IMR-90 (cell line): ENCODE data around the gene COA5. TPM values are rescaled to one million over a fixed set of nuclear protein-coding genes. Genes with fewer than 3 reads are reported as not detected.

Experiments used
- ATAC-seq: fragments of 200-7000 bp; cut with Tn5 transposase; 2 replicates; pipeline ENCODE4 v1.9.1; 2020; ENCODE audit warnings: low read depth, mild to moderate bottlenecking, moderate library complexity
- BruUV-seq: library from RNA; stranded (reverse); fragments of 400-500 nt; replicated peaks from 2 replicates; lab custom pipeline; 2021; lab: Mats Ljungman, UMichigan
- CTCF ChIA-PET: fragments of 300-600 bp; formaldehyde crosslinking; extraction: SDS; loops from one replicate; lab custom pipeline; 2021; ENCODE audit warnings: antibody characterized with exemption; lab: Yijun Ruan, JAX
- POLR2A ChIA-PET: fragments of 300-600 bp; sonication (Branson Sonifier 250); formaldehyde crosslinking; loops from one replicate; lab custom pipeline; 2022; ENCODE audit warnings: antibody characterized with exemption; ENCODE audit not compliant: unreplicated experiment; lab: Charles Lee
- DNase-seq: peaks from one replicate; pipeline ENCODE4 v3.0.0; 2013
- H2AFZ ChIP-seq: replicated peaks from 2 replicates; pipeline ENCODE3; 2013; ENCODE audit warnings: low read length, mild to moderate bottlenecking; ENCODE audit not compliant: poor library complexity
- H2AK5ac ChIP-seq: 2 replicates; pipeline ENCODE4 v1.6.1; 2013; ENCODE audit warnings: low read depth, low read length, inconsistent platforms
- H2AK9ac ChIP-seq: replicated peaks from 2 replicates; pipeline ENCODE3; 2013; ENCODE audit warnings: mild to moderate bottlenecking, low read depth, low read length, moderate library complexity; ENCODE audit not compliant: poor library complexity
- H2BK120ac ChIP-seq: 2 replicates; pipeline ENCODE4 v1.6.1; 2013; ENCODE audit warnings: low read depth, low read length, inconsistent platforms
- H2BK15ac ChIP-seq: 3 replicates; pipeline ENCODE4 v1.6.1; 2013; ENCODE audit warnings: low read depth, low read length, inconsistent platforms
- H2BK20ac ChIP-seq: 2 replicates; pipeline ENCODE4 v1.6.1; 2013; ENCODE audit warnings: low read depth, mild to moderate bottlenecking, inconsistent platforms, low read length, moderate library complexity
- H2BK5ac ChIP-seq: 2 replicates; pipeline ENCODE4 v1.6.1; 2013; ENCODE audit warnings: mild to moderate bottlenecking, low read depth, low read length, inconsistent platforms; ENCODE audit not compliant: poor library complexity, severe bottlenecking
- H3K14ac ChIP-seq: replicated peaks from 2 replicates; pipeline ENCODE4 v1.6.1; 2013; ENCODE audit warnings: low read depth, low read length, inconsistent platforms
- H3K18ac ChIP-seq: 2 replicates; pipeline ENCODE4 v1.6.1; 2013; ENCODE audit warnings: low read depth, low read length, control low read depth
- H3K23ac ChIP-seq: 2 replicates; pipeline ENCODE4 v1.6.1; 2013; ENCODE audit warnings: low read depth, low read length, inconsistent platforms
- H3K27ac ChIP-seq: 2 replicates; pipeline ENCODE4 v1.5.1; 2013; ENCODE audit warnings: mild to moderate bottlenecking, control low read depth, low read length; ENCODE audit not compliant: insufficient read depth
- H3K27me3 ChIP-seq: 2 replicates; pipeline ENCODE4 v1.6.1; 2013; ENCODE audit warnings: low read length; ENCODE audit not compliant: control insufficient read depth, insufficient read depth
- H3K36me3 ChIP-seq: 2 replicates; pipeline ENCODE4 v1.6.1; 2013; ENCODE audit warnings: low read length, mixed read lengths; ENCODE audit not compliant: control insufficient read depth, insufficient read depth
- H3K4ac ChIP-seq: 2 replicates; pipeline ENCODE4 v1.6.1; 2013; ENCODE audit warnings: low read depth, low read length, inconsistent platforms
- H3K4me1 ChIP-seq: 2 replicates; pipeline ENCODE4 v1.6.1; 2013; ENCODE audit warnings: low read length, mixed read lengths; ENCODE audit not compliant: control insufficient read depth, insufficient read depth
- H3K4me2 ChIP-seq: 2 replicates; pipeline ENCODE4 v1.6.1; 2013; ENCODE audit warnings: low read depth, mild to moderate bottlenecking, control low read depth, low read length, moderate library complexity
- H3K4me3 ChIP-seq: 2 replicates; pipeline ENCODE4 v1.5.1; 2013; ENCODE audit warnings: low read depth, mild to moderate bottlenecking, control low read depth, low read length, moderate library complexity; ENCODE audit not compliant: insufficient read depth
- H3K56ac ChIP-seq: 2 replicates; pipeline ENCODE4 v1.6.1; 2013; ENCODE audit warnings: low read length, inconsistent platforms; ENCODE audit not compliant: insufficient read depth; ENCODE audit errors: extremely low read depth
- H3K79me1 ChIP-seq, 2 experiments: 2 replicates each; pipeline ENCODE4 v1.6.1; 2013; ENCODE audit warnings: low read length in 2 of 2, inconsistent platforms in 1 of 2, low read depth in 1 of 2
- H3K9ac ChIP-seq: 2 replicates; pipeline ENCODE4 v1.6.1; 2013; ENCODE audit warnings: low read depth, low read length, control low read depth
- H3K9me1 ChIP-seq: 2 replicates; pipeline ENCODE4 v1.6.1; 2013; ENCODE audit warnings: low read length, inconsistent platforms; ENCODE audit not compliant: insufficient read depth
- H3K9me3 ChIP-seq: 2 replicates; pipeline ENCODE4 v1.6.1; 2013; ENCODE audit warnings: low read length; ENCODE audit not compliant: control insufficient read depth, insufficient read depth
- H4K20me1 ChIP-seq: 2 replicates; pipeline ENCODE4 v1.6.1; 2013; ENCODE audit warnings: low read length, inconsistent platforms; ENCODE audit not compliant: insufficient read depth
- H4K5ac ChIP-seq: 2 replicates; pipeline ENCODE4 v1.6.1; 2013; ENCODE audit warnings: mild to moderate bottlenecking, low read depth, low read length, control low read depth
- H4K8ac ChIP-seq, 2 experiments: 2 replicates each; pipeline ENCODE4 v1.6.1; 2013; ENCODE audit warnings: low read depth in 2 of 2, low read length in 2 of 2, control low read depth in 1 of 2, inconsistent platforms in 1 of 2
- H4K91ac ChIP-seq: 2 replicates; pipeline ENCODE4 v1.6.1; 2013; ENCODE audit warnings: low read depth, low read length, inconsistent platforms; ENCODE audit not compliant: insufficient read depth
- BHLHE40 ChIP-seq: fragments of 150-350 bp; IDR thresholded peaks from 2 replicates; pipeline ENCODE4 v1.6.1; 2016; ENCODE audit warnings: mild to moderate bottlenecking, low read depth, low read length
- CEBPB ChIP-seq: IDR thresholded peaks from 2 replicates; pipeline ENCODE4 v1.6.1; 2012; ENCODE audit warnings: low read depth, low read length, improper control_type of control experiment
- CHD1 ChIP-seq: IDR thresholded peaks from 2 replicates; pipeline ENCODE4 v1.6.1; 2012; ENCODE audit warnings: low read depth, low read length, improper control_type of control experiment
- FOS ChIP-seq: fragments of 150-350 bp; IDR thresholded peaks from 2 replicates; pipeline ENCODE4 v1.6.1; 2016; ENCODE audit warnings: low read depth, low read length
- MXI1 ChIP-seq: IDR thresholded peaks from 2 replicates; pipeline ENCODE4 v1.6.1; 2012; ENCODE audit warnings: low read depth, mild to moderate bottlenecking, low read length, moderate library complexity, borderline replicate concordance
- NFE2L2 ChIP-seq: fragments of 150-350 bp; IDR thresholded peaks from 2 replicates; pipeline ENCODE4 v1.6.1; 2016; ENCODE audit warnings: low read depth, mild to moderate bottlenecking, low read length
- POLR2A ChIP-seq: IDR thresholded peaks from 2 replicates; pipeline ENCODE4 v1.6.1; 2012; ENCODE audit warnings: mild to moderate bottlenecking, low read depth, low read length
- RAD21 ChIP-seq: IDR thresholded peaks from 2 replicates; pipeline ENCODE4 v1.6.1; 2012; ENCODE audit warnings: low read length, improper control_type of control experiment
- RCOR1 ChIP-seq: IDR thresholded peaks from 2 replicates; pipeline ENCODE4 v1.6.1; 2012; ENCODE audit warnings: mild to moderate bottlenecking, low read length, improper control_type of control experiment; ENCODE audit not compliant: insufficient replicate concordance
- USF2 ChIP-seq: fragments of 150-350 bp; IDR thresholded peaks from 2 replicates; pipeline ENCODE4 v1.6.1; 2017; ENCODE audit warnings: mild to moderate bottlenecking, antibody characterized with exemption, low read length, low read depth
- WGBS, 2 experiments: methylation state at CpG; one replicate each; pipeline versions ENCODE4 v1.1.5 to v1.1.7; 2013; ENCODE audit warnings: missing lambda C conversion rate in 2 of 2; ENCODE audit not compliant: insufficient read length in 1 of 2; ENCODE audit errors: extremely low coverage in 2 of 2; 5-methylcytosine and 5-hydroxymethylcytosine counted together
- dilution Hi-C: fragments of 300-500 bp; cut with HindIII; formaldehyde crosslinking; loops from one replicate; pipeline ENCODE4 v1.14.3; 2018; ENCODE audit warnings: low sequenced_read_pairs; ENCODE audit not compliant: unreplicated experiment
- in situ Hi-C: fragments of 300-500 bp; cut with MboI; formaldehyde crosslinking; loops from 3 replicates; pipeline ENCODE4 v1.14.3; 2019; ENCODE audit warnings: low sequenced_read_pairs, inconsistent platforms, mixed read lengths
- intact Hi-C: fragments of 100-400 bp; cut with micrococcal nuclease; formaldehyde crosslinking; loops from 2 replicates; pipeline ENCODE4 v1.10.0; 2022
- polyA plus RNA-seq, 3 experiments: library from polyadenylated mRNA; depleted of rRNA; stranded (reverse); fragments of >200 nt; gene quantifications; 2 replicates each; pipeline ENCODE4 v1.2.3, GENCODE V29; 2012; ENCODE audit warnings: low replicate concordance in 1 of 3
- total RNA-seq: library from RNA; depleted of rRNA; stranded (reverse); fragments of >200 nt; gene quantifications from 2 replicates; pipeline ENCODE4 v1.2.3, GENCODE V29; 2012
- TF ChIP-seq, protein P1 (sequence below): conservative IDR thresholded peaks from 2 replicates; pipeline ENCODE4 v1.5.1; 2012; ENCODE audit warnings: mild to moderate bottlenecking, low read depth, low read length, improper control_type of control experiment

COA5 gene
- total and polyA plus RNA-seq, 2 of the 4 experiments (the other 2 are of a cell fraction), result 8.4 to 14.2 TPM

DNA sequence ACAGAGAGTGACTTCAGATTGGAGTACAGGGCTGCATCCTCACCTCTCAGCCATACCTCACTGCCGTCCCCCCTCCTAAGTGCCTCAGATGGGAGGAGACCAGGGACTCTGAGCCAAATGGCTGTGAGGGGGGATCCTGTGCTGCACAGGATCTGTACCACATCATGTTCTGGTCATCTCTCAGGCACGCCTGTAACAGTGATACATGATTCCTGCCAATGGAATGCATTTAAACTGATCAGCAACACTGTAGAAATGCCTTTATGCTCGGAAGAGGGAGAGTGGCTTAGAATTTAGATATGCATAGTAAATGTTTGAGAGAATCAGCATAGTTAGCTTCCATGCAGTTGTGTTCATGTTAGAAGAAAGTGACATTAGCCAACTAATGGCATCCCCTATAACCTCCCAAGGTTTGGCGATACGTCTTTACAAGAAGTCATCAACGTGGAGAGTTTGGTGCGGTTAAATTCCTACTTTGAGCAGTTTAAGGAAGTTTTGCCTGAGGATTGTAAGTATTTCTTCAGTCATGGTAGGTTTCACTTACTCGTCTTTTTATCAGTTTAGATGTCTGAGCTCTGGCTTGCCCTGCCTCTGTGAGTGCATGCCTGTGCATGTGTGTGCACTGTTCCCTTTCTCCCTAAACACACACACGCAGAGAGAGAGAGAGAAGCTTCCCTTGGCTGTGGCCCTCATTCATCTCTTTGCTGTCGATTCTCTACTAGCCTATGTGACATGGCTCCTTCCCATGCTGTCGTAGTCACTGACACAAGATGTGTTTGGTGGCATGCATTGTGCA is 40.0 kb downstream of the COA5 start:
- H3K4me2 ChIP-seq, result no peak overlapping the region
- H2BK20ac ChIP-seq, result no peak overlapping the region
- H2AK9ac ChIP-seq, result no peak overlapping the region
- dilution Hi-C loops, result no loop called here
- H3K4ac ChIP-seq, result no peak overlapping the region
- no peak overlapping the region for H2BK5ac ChIP-seq
- H3K4me3 ChIP-seq, result no peak overlapping the region
- H3K27ac ChIP-seq, result no peak overlapping the region
- intact Hi-C loops, result no loop called here
- no peak overlapping the region for H3K56ac ChIP-seq
- no peak overlapping the region; the same call in 1 of the 2 replicates for H2AK5ac ChIP-seq
- whole genome bisulfite sequencing, 2 experiments, result no CpG with 5 or more reads among the region's 11 CpGs
- no peak overlapping the region for H2BK15ac ChIP-seq
- H3K27me3 ChIP-seq, result no peaks in the 10 kb centered on the region
- ATAC-seq (peak; percentile 91), DNase-seq (peak; percentile 63)
- H3K4me1 ChIP-seq, result 0 out of 2 replicates have a peak, but pooled peaks cover 3% of the 10 kb centered on the region
- H3K9me3 ChIP-seq, result no peaks in the 10 kb centered on the region
- ChIA-PET POLR2A (no interaction called here), CTCF (interaction anchor here (0.7 to 1.0 kb wide), 2 partner anchors 9 to 117 kb away, joined by 3 to 4 read pairs; no protein-coding TSS in a partner anchor)
- no peak overlapping the region for H4K91ac ChIP-seq
- in situ Hi-C loops, result no loop called here
- no peak overlapping the region for H2BK120ac ChIP-seq
- BruUV-seq, result no TSS peak
- H3K79me1 ChIP-seq, result no peaks in the 10 kb centered on the region; a peak in 1 of 4 replicates
- H3K14ac ChIP-seq, result no peak overlapping the region
- no peak overlapping the region for H4K5ac ChIP-seq
- no peak overlapping the region for H3K18ac ChIP-seq
- peaks cover 14% of the 10 kb centered on the region for H3K9me1 ChIP-seq
- no peak overlapping the region for H3K23ac ChIP-seq
- no peak overlapping the region for H2AFZ ChIP-seq
- peaks cover 4% of the 10 kb centered on the region; the same call in 1 of the 2 replicates for H4K20me1 ChIP-seq
- H4K8ac ChIP-seq, result no peak overlapping the region
- peaks cover 38% of the 10 kb centered on the region for H3K36me3 ChIP-seq
- TF ChIP-seq FOS (no peak), RAD21 (no peak), RCOR1 (no peak), CEBPB (no peak), CHD1 (no peak), NFE2L2 (no peak), USF2 (no peak), POLR2A (no peak), MXI1 (no peak), BHLHE40 (no peak; the same call in 1 of the 2 replicates)
- TF ChIP-seq, protein P1, sequence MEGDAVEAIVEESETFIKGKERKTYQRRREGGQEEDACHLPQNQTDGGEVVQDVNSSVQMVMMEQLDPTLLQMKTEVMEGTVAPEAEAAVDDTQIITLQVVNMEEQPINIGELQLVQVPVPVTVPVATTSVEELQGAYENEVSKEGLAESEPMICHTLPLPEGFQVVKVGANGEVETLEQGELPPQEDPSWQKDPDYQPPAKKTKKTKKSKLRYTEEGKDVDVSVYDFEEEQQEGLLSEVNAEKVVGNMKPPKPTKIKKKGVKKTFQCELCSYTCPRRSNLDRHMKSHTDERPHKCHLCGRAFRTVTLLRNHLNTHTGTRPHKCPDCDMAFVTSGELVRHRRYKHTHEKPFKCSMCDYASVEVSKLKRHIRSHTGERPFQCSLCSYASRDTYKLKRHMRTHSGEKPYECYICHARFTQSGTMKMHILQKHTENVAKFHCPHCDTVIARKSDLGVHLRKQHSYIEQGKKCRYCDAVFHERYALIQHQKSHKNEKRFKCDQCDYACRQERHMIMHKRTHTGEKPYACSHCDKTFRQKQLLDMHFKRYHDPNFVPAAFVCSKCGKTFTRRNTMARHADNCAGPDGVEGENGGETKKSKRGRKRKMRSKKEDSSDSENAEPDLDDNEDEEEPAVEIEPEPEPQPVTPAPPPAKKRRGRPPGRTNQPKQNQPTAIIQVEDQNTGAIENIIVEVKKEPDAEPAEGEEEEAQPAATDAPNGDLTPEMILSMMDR, result no peak
- H3K9ac ChIP-seq, result no peak overlapping the region
